Right atrium auricular region (tissue), 2 donors: ENCODE results near the gene METTL25B. TPM values are rescaled to one million over a fixed set of nuclear protein-coding genes. Genes with fewer than 3 reads are reported as not detected.

Experiments
- DNase-seq: peaks from one replicate; pipeline ENCODE4 v3.0.0-alpha.2; 2019; ENCODE audit warnings: low spot score
- H3K27ac ChIP-seq, 2 donors: fragments of 200-600 bp; sonication (generic); 1 replicate in 1 of 2; 2 replicates in 1 of 2; pipeline ENCODE4 v1.5.1; 2016 to 2019
- H3K27me3 ChIP-seq, 2 donors: fragments of 200-600 bp; sonication (generic); one replicate each; pipeline versions ENCODE4 v1.5.1 to v1.6.0; 2017 to 2019
- H3K36me3 ChIP-seq: fragments of 200-600 bp; sonication (generic); one replicate; pipeline ENCODE4 v1.5.1; 2016
- H3K4me1 ChIP-seq, 2 donors: fragments of 200-600 bp; sonication (generic); one replicate each; pipeline versions ENCODE4 v1.5.1 to v1.6.0; 2017 to 2019
- H3K4me3 ChIP-seq, 2 donors: fragments of 200-600 bp; sonication (generic); 1 replicate in 1 of 2; 2 replicates in 1 of 2; pipeline ENCODE4 v1.5.1; 2017 to 2019; ENCODE audit warnings: mild to moderate bottlenecking in 1 of 2, moderate library complexity in 1 of 2
- H3K9me3 ChIP-seq, 2 donors: fragments of 200-600 bp; sonication (generic); one replicate each; pipeline ENCODE4 v1.5.1; 2019
- CTCF ChIP-seq, 2 donors: fragments of 200-600 bp; sonication (generic); IDR thresholded peaks; one replicate each; pipeline ENCODE4 v1.5.1; 2019; ENCODE audit warnings: antibody characterized with exemption in 2 of 2
- total RNA-seq, 2 donors: library from RNA; depleted of rRNA; stranded (reverse); fragments of >200 nt; gene quantifications; one replicate each; pipeline ENCODE4 v1.1.0, GENCODE V29; 2016

METTL25B gene
- total RNA-seq, 2 donors from 2014 or later: 7.4 to 15.6 TPM

- no peaks in the 10 kb centered on the region for H3K36me3 ChIP-seq
- H3K27me3 ChIP-seq: peaks cover 0 to 5% of the 10 kb centered on the region in 2 donors
- H3K27ac ChIP-seq: no peak overlapping the region
- H3K9me3 ChIP-seq: no peaks in the 10 kb centered on the region
- no peak overlapping the region for H3K4me3 ChIP-seq
- TF ChIP-seq CTCF (IDR thresholded peaks at IDR 0.05): no peak
- H3K4me1 ChIP-seq: peaks cover 0 to 5% of the 10 kb centered on the region in 2 donors
- no peak for DNase-seq
Observed at GRCh38 chr1:156697481-156697880, 30.8 kb upstream of the METTL25B start.

GRCh38 chr1:156698995-156699394 is 29.3 kb upstream of the METTL25B start:
- no peaks in the 10 kb centered on the region for H3K9me3 ChIP-seq
- no peak for TF ChIP-seq CTCF (IDR thresholded peaks at IDR 0.05)
- no peak overlapping the region for H3K4me3 ChIP-seq
- H3K4me1 ChIP-seq: no peaks in the 10 kb centered on the region
- peaks cover 0 to 5% of the 10 kb centered on the region in 2 donors for H3K27me3 ChIP-seq
- no peak overlapping the region for H3K27ac ChIP-seq
- no peak for DNase-seq
- no peaks in the 10 kb centered on the region for H3K36me3 ChIP-seq

- no peak overlapping the region for H3K27ac ChIP-seq
- no peaks in the 10 kb centered on the region for H3K36me3 ChIP-seq
- peaks cover 0 to 19% of the 10 kb centered on the region in 2 donors for H3K4me1 ChIP-seq
- H3K9me3 ChIP-seq: no peaks in the 10 kb centered on the region
- TF ChIP-seq CTCF (IDR thresholded peaks at IDR 0.05): no peak
- H3K4me3 ChIP-seq: no peak overlapping the region
- DNase-seq: no peak
- peaks cover 0 to 5% of the 10 kb centered on the region in 2 donors for H3K27me3 ChIP-seq
Observed at GRCh38 chr1:156700736-156701531, 27.3 kb upstream of the METTL25B start.

- Histone ChIP-seq H3K27me3 (peaks cover 0 to 5% of the 10 kb centered on the region in 2 donors), H3K27ac (no peak overlapping the region), H3K4me3 (no peak overlapping the region), H3K36me3 (no peaks in the 10 kb centered on the region), H3K4me1 (peaks cover 0 to 35% of the 10 kb centered on the region in 2 donors), H3K9me3 (no peaks in the 10 kb centered on the region)
- DNase-seq: no peak
- no peak for TF ChIP-seq CTCF (IDR thresholded peaks at IDR 0.05)
Observed at GRCh38 chr1:156703336-156703735, 24.9 kb upstream of the METTL25B start.

GRCh38 chr1:156703741-156704140 is 24.5 kb upstream of the METTL25B start:
- Histone ChIP-seq H3K36me3 (no peaks in the 10 kb centered on the region), H3K4me3 (no peak overlapping the region), H3K27ac (no peak overlapping the region), H3K9me3 (no peaks in the 10 kb centered on the region), H3K4me1 (peaks cover 0 to 35% of the 10 kb centered on the region in 2 donors), H3K27me3 (peaks cover 0 to 5% of the 10 kb centered on the region in 2 donors)
- no peak for DNase-seq
- TF ChIP-seq CTCF (IDR thresholded peaks at IDR 0.05): no peak
